KMS-11 (cell line): ENCODE data around the gene KNSTRN.
A peak's percentile ranks its signal among the peaks of the same experiment; 100 is the strongest.

Experiments
- H2AFZ ChIP-seq: fragments of 200-600 bp; sonication (generic); 2 replicates; pipeline ENCODE4 v1.6.1; 2016; ENCODE audit warnings: antibody characterized with exemption, mixed run types, low read depth
- H3K27ac ChIP-seq: fragments of 200-600 bp; sonication (generic); 2 replicates; pipeline ENCODE4 v1.6.1; 2016; ENCODE audit warnings: mild to moderate bottlenecking, mixed run types
- H3K27me3 ChIP-seq: fragments of 200-600 bp; sonication (generic); 2 replicates; pipeline ENCODE4 v1.6.1; 2017; ENCODE audit warnings: mild to moderate bottlenecking, low read depth, mixed run types, moderate library complexity; ENCODE audit not compliant: insufficient read depth
- H3K36me3 ChIP-seq: fragments of 200-600 bp; sonication (generic); 2 replicates; pipeline ENCODE4 v1.6.1; 2017; ENCODE audit warnings: mild to moderate bottlenecking, mixed run types; ENCODE audit not compliant: insufficient read depth
- H3K4me1 ChIP-seq: fragments of 200-600 bp; sonication (generic); 2 replicates; pipeline ENCODE4 v1.6.1; 2016; ENCODE audit warnings: mild to moderate bottlenecking, low read depth, mixed run types; ENCODE audit not compliant: poor library complexity, severe bottlenecking
- H3K4me2 ChIP-seq: fragments of 200-600 bp; sonication (generic); 2 replicates; pipeline ENCODE4 v1.7.0; 2016; ENCODE audit warnings: mild to moderate bottlenecking, mixed run types
- H3K4me3 ChIP-seq: fragments of 200-600 bp; sonication (generic); IDR thresholded peaks from 2 replicates; pipeline ENCODE4 v1.6.1; 2017; ENCODE audit warnings: low read depth, low read length, mixed read lengths; ENCODE audit not compliant: insufficient read depth
- H3K79me2 ChIP-seq: fragments of 200-600 bp; sonication (generic); 2 replicates; pipeline ENCODE4 v1.6.1; 2016; ENCODE audit warnings: low read depth, mixed run types; ENCODE audit not compliant: insufficient read depth
- H3K9ac ChIP-seq: fragments of 200-600 bp; sonication (generic); 2 replicates; pipeline ENCODE4 v1.6.1; 2016; ENCODE audit warnings: mild to moderate bottlenecking, mixed run types
- H4K20me1 ChIP-seq: fragments of 200-600 bp; sonication (generic); 2 replicates; pipeline ENCODE4 v1.6.1; 2016; ENCODE audit warnings: mild to moderate bottlenecking, mixed run types; ENCODE audit not compliant: insufficient read depth
- CTCF ChIP-seq: fragments of 200-600 bp; sonication (generic); conservative IDR thresholded peaks from 2 replicates; pipeline ENCODE4 v1.6.1; 2017; ENCODE audit warnings: low read depth, mild to moderate bottlenecking, antibody characterized with exemption, low read length, moderate library complexity, mixed read lengths

The KNSTRN gene

GRCh38 chr15:40379853-40380252 is 2.7 kb upstream of the KNSTRN start:
- Histone ChIP-seq H3K9ac (no peak overlapping the region), H3K4me1 (peaks cover 18% of the 10 kb centered on the region)

GRCh38 chr15:40380636-40381035 is 1.9 kb upstream of the KNSTRN start:
- Histone ChIP-seq H3K9ac (no peak overlapping the region), H3K27me3 (no peaks in the 10 kb centered on the region), H3K4me2 (no peak overlapping the region), H2AFZ (no peak overlapping the region), H3K79me2 (peaks cover 22% of the 10 kb centered on the region), H4K20me1 (no peaks in the 10 kb centered on the region), H3K27ac (no peak overlapping the region), H3K4me3 (no peak overlapping the region), H3K36me3 (no peaks in the 10 kb centered on the region), H3K4me1 (peaks cover 20% of the 10 kb centered on the region)
- TF ChIP-seq CTCF, result no peak

More at GRCh38 chr15:40379853-40380252, 2.7 kb upstream of the KNSTRN start:
- Histone ChIP-seq H3K27me3 (no peaks in the 10 kb centered on the region), H3K4me2 (no peak overlapping the region), H3K36me3 (no peaks in the 10 kb centered on the region), H3K79me2 (peaks cover 21% of the 10 kb centered on the region), H2AFZ (no peak overlapping the region), H3K27ac (no peak overlapping the region), H4K20me1 (no peaks in the 10 kb centered on the region), H3K4me3 (no peak overlapping the region)
- no peak for TF ChIP-seq CTCF

- no peak overlapping the region for H3K27ac ChIP-seq
- peak overlapping the region; percentile 80 for H2AFZ ChIP-seq
- H3K9ac ChIP-seq, result no peak overlapping the region
- peaks cover 20% of the 10 kb centered on the region for H3K4me1 ChIP-seq
- no peaks in the 10 kb centered on the region for H3K36me3 ChIP-seq
- H3K79me2 ChIP-seq, result peaks cover 22% of the 10 kb centered on the region
- peak overlapping the region; percentile 27; the same call in 1 of the 2 replicates for H3K4me2 ChIP-seq
- no peak overlapping the region for H3K4me3 ChIP-seq
- no peaks in the 10 kb centered on the region for H4K20me1 ChIP-seq
- TF ChIP-seq CTCF, result no peak
- no peaks in the 10 kb centered on the region for H3K27me3 ChIP-seq
Measured at GRCh38 chr15:40381818-40382529, 547 bp upstream of the KNSTRN start.

GRCh38 chr15:40386480-40386879 is 4.0 kb downstream of the KNSTRN start:
- H3K27ac ChIP-seq, result no peak overlapping the region
- TF ChIP-seq CTCF, result no peak
- no peaks in the 10 kb centered on the region for H4K20me1 ChIP-seq
- H3K4me1 ChIP-seq, result peaks cover 20% of the 10 kb centered on the region
- no peak overlapping the region for H2AFZ ChIP-seq
- H3K9ac ChIP-seq, result no peak overlapping the region
- H3K4me2 ChIP-seq, result no peak overlapping the region
- no peaks in the 10 kb centered on the region for H3K36me3 ChIP-seq
- no peak overlapping the region for H3K4me3 ChIP-seq
- H3K79me2 ChIP-seq, result peaks cover 22% of the 10 kb centered on the region
- no peaks in the 10 kb centered on the region for H3K27me3 ChIP-seq
